Panc1 (cell line): Measurements from ENCODE around the gene CDRT15L2.
"Not testable (repeated sequence)": the region's sequence is repeated elsewhere in the genome, so short reads cannot be mapped to it uniquely, and the experiment has no call there.

Experiments used
- POLR2AphosphoS5 ChIP-seq: IDR thresholded peaks from 2 replicates; pipeline ENCODE4 v1.6.1; 2012; ENCODE audit warnings: mild to moderate bottlenecking, low read depth, low read length, moderate library complexity
- SIN3A ChIP-seq: IDR thresholded peaks from 2 replicates; pipeline ENCODE4 v1.6.1; 2012; ENCODE audit warnings: low read depth, mild to moderate bottlenecking, low read length, moderate library complexity, borderline replicate concordance; ENCODE audit not compliant: insufficient read depth
- TF ChIP-seq, protein P1 (sequence below): fragments of 450-650 bp; IDR thresholded peaks from 2 replicates; pipeline ENCODE4 v1.5.1; 2017; ENCODE audit warnings: mild to moderate bottlenecking
- TF ChIP-seq, protein P2 (sequence below), 2 experiments: IDR thresholded peaks; 2 replicates each; pipeline ENCODE4 v1.6.1; 2011 to 2012; ENCODE audit warnings: low read depth in 2 of 2, control low read depth in 1 of 2, low read length in 1 of 2, mild to moderate bottlenecking in 1 of 2, moderate library complexity in 1 of 2; ENCODE audit not compliant: insufficient read depth in 1 of 2

DNA sequence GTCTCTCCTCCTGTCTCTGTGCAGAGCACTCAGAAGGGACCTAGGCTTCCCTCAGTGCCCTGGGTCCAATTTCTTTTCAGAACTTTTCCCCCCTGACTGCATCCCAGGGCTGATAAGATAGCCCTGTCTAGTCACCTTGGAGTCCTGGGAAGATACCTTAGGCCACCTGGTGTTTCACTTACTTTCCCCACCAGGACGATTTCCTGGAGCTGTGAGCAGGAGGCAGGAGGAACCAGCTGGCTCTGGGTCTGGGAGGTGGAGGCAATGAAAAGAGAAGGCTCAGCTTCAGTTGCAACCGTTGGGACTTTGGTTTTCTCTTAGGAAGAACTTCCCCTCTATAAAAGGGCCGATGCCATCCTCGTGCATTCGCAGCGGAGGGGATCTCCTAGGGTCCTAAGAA is 12.1 kb upstream of the CDRT15L2 start:
- TF ChIP-seq, protein P1, sequence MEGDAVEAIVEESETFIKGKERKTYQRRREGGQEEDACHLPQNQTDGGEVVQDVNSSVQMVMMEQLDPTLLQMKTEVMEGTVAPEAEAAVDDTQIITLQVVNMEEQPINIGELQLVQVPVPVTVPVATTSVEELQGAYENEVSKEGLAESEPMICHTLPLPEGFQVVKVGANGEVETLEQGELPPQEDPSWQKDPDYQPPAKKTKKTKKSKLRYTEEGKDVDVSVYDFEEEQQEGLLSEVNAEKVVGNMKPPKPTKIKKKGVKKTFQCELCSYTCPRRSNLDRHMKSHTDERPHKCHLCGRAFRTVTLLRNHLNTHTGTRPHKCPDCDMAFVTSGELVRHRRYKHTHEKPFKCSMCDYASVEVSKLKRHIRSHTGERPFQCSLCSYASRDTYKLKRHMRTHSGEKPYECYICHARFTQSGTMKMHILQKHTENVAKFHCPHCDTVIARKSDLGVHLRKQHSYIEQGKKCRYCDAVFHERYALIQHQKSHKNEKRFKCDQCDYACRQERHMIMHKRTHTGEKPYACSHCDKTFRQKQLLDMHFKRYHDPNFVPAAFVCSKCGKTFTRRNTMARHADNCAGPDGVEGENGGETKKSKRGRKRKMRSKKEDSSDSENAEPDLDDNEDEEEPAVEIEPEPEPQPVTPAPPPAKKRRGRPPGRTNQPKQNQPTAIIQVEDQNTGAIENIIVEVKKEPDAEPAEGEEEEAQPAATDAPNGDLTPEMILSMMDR: not testable (repeated sequence)
- TF ChIP-seq, protein P2, sequence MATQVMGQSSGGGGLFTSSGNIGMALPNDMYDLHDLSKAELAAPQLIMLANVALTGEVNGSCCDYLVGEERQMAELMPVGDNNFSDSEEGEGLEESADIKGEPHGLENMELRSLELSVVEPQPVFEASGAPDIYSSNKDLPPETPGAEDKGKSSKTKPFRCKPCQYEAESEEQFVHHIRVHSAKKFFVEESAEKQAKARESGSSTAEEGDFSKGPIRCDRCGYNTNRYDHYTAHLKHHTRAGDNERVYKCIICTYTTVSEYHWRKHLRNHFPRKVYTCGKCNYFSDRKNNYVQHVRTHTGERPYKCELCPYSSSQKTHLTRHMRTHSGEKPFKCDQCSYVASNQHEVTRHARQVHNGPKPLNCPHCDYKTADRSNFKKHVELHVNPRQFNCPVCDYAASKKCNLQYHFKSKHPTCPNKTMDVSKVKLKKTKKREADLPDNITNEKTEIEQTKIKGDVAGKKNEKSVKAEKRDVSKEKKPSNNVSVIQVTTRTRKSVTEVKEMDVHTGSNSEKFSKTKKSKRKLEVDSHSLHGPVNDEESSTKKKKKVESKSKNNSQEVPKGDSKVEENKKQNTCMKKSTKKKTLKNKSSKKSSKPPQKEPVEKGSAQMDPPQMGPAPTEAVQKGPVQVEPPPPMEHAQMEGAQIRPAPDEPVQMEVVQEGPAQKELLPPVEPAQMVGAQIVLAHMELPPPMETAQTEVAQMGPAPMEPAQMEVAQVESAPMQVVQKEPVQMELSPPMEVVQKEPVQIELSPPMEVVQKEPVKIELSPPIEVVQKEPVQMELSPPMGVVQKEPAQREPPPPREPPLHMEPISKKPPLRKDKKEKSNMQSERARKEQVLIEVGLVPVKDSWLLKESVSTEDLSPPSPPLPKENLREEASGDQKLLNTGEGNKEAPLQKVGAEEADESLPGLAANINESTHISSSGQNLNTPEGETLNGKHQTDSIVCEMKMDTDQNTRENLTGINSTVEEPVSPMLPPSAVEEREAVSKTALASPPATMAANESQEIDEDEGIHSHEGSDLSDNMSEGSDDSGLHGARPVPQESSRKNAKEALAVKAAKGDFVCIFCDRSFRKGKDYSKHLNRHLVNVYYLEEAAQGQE (IDR thresholded peaks at IDR 0.05; ENCODE audit: insufficient read depth in 1 of 2, low read depth in 2 of 2, low read length in 1 of 2): not testable (repeated sequence)
- not testable (repeated sequence) for TF ChIP-seq POLR2AphosphoS5, SIN3A
